ENCODE measurements around the gene CASZ1.

GRCh38 chr1:10624256-10625050, 172.0 kb downstream of the CASZ1 start:
- TF ChIP-seq CTCF (IDR thresholded peaks at IDR 0.05; ENCODE audit: poor library complexity) = no peak
- no peak for TF ChIP-seq EZH2 (IDR thresholded peaks at IDR 0.05; ENCODE audit: borderline replicate concordance)
- no peak for TF ChIP-seq EZH2phosphoT487 (IDR thresholded peaks at IDR 0.05; ENCODE audit: low read depth, severe bottlenecking, unreplicated experiment)

Data from hepatocyte (in vitro differentiated cells).